Endodermal cell (in vitro differentiated cells): ENCODE data around the gene PATL1. TPM values are rescaled to one million over a fixed set of nuclear protein-coding genes. Genes with fewer than 3 reads are reported as not detected.

Source experiments
- DNase-seq: peaks from one replicate; pipeline ENCODE4 v3.0.0-alpha.2; 2017
- H3K27ac ChIP-seq: 2 replicates; pipeline ENCODE4 v1.5.1; 2013; ENCODE audit warnings: mild to moderate bottlenecking, low read depth, low read length, moderate library complexity
- H3K27me3 ChIP-seq: 2 replicates; pipeline ENCODE4 v1.6.1; 2013; ENCODE audit warnings: mild to moderate bottlenecking, low read length, moderate library complexity; ENCODE audit not compliant: insufficient read depth, control insufficient read depth, poor library complexity, severe bottlenecking
- H3K36me3 ChIP-seq: 2 replicates; pipeline ENCODE4 v1.7.0; 2013; ENCODE audit warnings: mild to moderate bottlenecking, low read length, moderate library complexity; ENCODE audit not compliant: control insufficient read depth, insufficient read depth
- H3K4me1 ChIP-seq: one replicate; pipeline ENCODE4 v1.7.0; 2013; ENCODE audit warnings: low read length; ENCODE audit not compliant: control insufficient read depth, insufficient read depth
- H3K4me3 ChIP-seq: 2 replicates; pipeline ENCODE4 v1.5.1; 2013; ENCODE audit warnings: mild to moderate bottlenecking, low read length, moderate library complexity
- H3K9ac ChIP-seq: 2 replicates; pipeline ENCODE4 v1.6.1; 2013; ENCODE audit warnings: mild to moderate bottlenecking, low read length, moderate library complexity; ENCODE audit not compliant: poor library complexity, severe bottlenecking; ENCODE audit errors: extremely low read depth
- H3K9me3 ChIP-seq: 2 replicates; pipeline ENCODE4 v1.6.1; 2013; ENCODE audit warnings: mild to moderate bottlenecking, low read length, moderate library complexity; ENCODE audit not compliant: control insufficient read depth
- H3K27ac Mint-ChIP-seq: 2 replicates; pipeline ENCODE4 v1.8.0; 2020; ENCODE audit warnings: mixed read lengths
- H3K27me3 Mint-ChIP-seq: 2 replicates; pipeline ENCODE4 v1.8.0; 2021; ENCODE audit warnings: mild to moderate bottlenecking, mixed read lengths; ENCODE audit not compliant: insufficient read depth
- H3K36me3 Mint-ChIP-seq: 2 replicates; pipeline ENCODE4 v1.8.0; 2020; ENCODE audit warnings: low read depth, mixed read lengths
- H3K4me1 Mint-ChIP-seq: 2 replicates; pipeline ENCODE4 v1.8.0; 2020; ENCODE audit warnings: mixed read lengths
- H3K4me3 Mint-ChIP-seq: 2 replicates; pipeline ENCODE4 v1.8.0; 2020; ENCODE audit warnings: mild to moderate bottlenecking, moderate library complexity, mixed read lengths
- H3K9me3 Mint-ChIP-seq: 2 replicates; pipeline ENCODE4 v1.8.0; 2020; ENCODE audit warnings: mild to moderate bottlenecking, mixed read lengths
- CTCF ChIP-seq: fragments of 200-600 bp; sonication (generic); conservative IDR thresholded peaks from 2 replicates; pipeline ENCODE4 v1.5.0; 2021; ENCODE audit warnings: antibody characterized with exemption, mild to moderate bottlenecking
- WGBS, 2 experiments: methylation state at CpG; one replicate each; pipeline versions ENCODE4 v1.1.5 to v1.1.7; 2013; ENCODE audit warnings: missing lambda C conversion rate in 2 of 2, mixed read lengths in 1 of 2; ENCODE audit not compliant: insufficient coverage in 1 of 2, insufficient read length in 1 of 2; 5-methylcytosine and 5-hydroxymethylcytosine counted together
- total RNA-seq, 2 donors: library from RNA; stranded (reverse); fragmentation: NEBNext Ultra II Directional in 1 of 2; extraction: Animal tissue kit (Norgen Biotek cat#: 25700) in 1 of 2; gene quantifications; 2 replicates in 1 of 2; 3 replicates in 1 of 2; pipeline ENCODE4 v1.2.1, GENCODE V29; 2021

Gene PATL1
- total RNA-seq, 2 donors from 2014 or later: 41.0 to 45.7 TPM

GRCh38 chr11:59679347-59679746 lies 10.5 kb upstream of the PATL1 start:
- Histone ChIP-seq H3K27me3 (no peaks in the 10 kb centered on the region), H3K4me1 (no peaks in the 10 kb centered on the region), H3K36me3 (no peaks in the 10 kb centered on the region), H3K9ac (no peak overlapping the region), H3K27ac (no peak overlapping the region), H3K4me3 (no peak overlapping the region), H3K9me3 (peaks cover 38% of the 10 kb centered on the region)
- Mint-ChIP-seq H3K9me3 (peaks cover 19% of the 10 kb centered on the region), H3K4me3 (no peak overlapping the region), H3K27me3 (peaks cover 1% of the 10 kb centered on the region), H3K4me1 (peaks cover 25% of the 10 kb centered on the region), H3K36me3 (no peaks in the 10 kb centered on the region), H3K27ac (no peak overlapping the region)
- no peak for TF ChIP-seq CTCF
- DNase-seq: no peak

GRCh38 chr11:59678813-59679165 lies 10.0 kb upstream of the PATL1 start:
- no peaks in the 10 kb centered on the region for H3K4me1 ChIP-seq
- Mint-ChIP-seq H3K27ac (no peak overlapping the region), H3K36me3 (no peaks in the 10 kb centered on the region), H3K4me1 (peaks cover 25% of the 10 kb centered on the region), H3K27me3 (no peaks in the 10 kb centered on the region), H3K9me3 (peaks cover 17% of the 10 kb centered on the region), H3K4me3 (no peak overlapping the region)
- no peak for TF ChIP-seq CTCF
- no peak overlapping the region for H3K27ac ChIP-seq
- 93% methylated on average over 3 of the region's 3 CpGs; no CpG with 5 or more reads in 1 of the 2 experiments for WGBS, 2 experiments
- DNase-seq: no peak
- no peaks in the 10 kb centered on the region for H3K36me3 ChIP-seq
- no peak overlapping the region for H3K9ac ChIP-seq
- H3K9me3 ChIP-seq: peaks cover 33% of the 10 kb centered on the region
- peak overlapping the region; percentile 54 for H3K4me3 ChIP-seq
- no peaks in the 10 kb centered on the region for H3K27me3 ChIP-seq

GRCh38 chr11:59678118-59678812 lies 9.4 kb upstream of the PATL1 start:
- DNase-seq: no peak

More at GRCh38 chr11:59678118-59678812, 9.4 kb upstream of the PATL1 start:
- no peaks in the 10 kb centered on the region for H3K36me3 ChIP-seq
- 88 to 100% methylated on average over 2 of the region's 2 CpGs for WGBS, 2 experiments
- H3K27me3 ChIP-seq: no peaks in the 10 kb centered on the region
- H3K27ac ChIP-seq: no peak overlapping the region
- Mint-ChIP-seq H3K9me3 (peaks cover 16% of the 10 kb centered on the region), H3K4me1 (peaks cover 25% of the 10 kb centered on the region), H3K27me3 (no peaks in the 10 kb centered on the region), H3K4me3 (no peak overlapping the region), H3K36me3 (no peaks in the 10 kb centered on the region), H3K27ac (no peak overlapping the region)
- peak overlapping the region; percentile 54 for H3K4me3 ChIP-seq
- H3K9me3 ChIP-seq: peaks cover 31% of the 10 kb centered on the region
- no peak overlapping the region for H3K9ac ChIP-seq
- TF ChIP-seq CTCF: peak; percentile 34
- H3K4me1 ChIP-seq: no peaks in the 10 kb centered on the region
